HS-27A (cell line): Measurements from ENCODE around the gene CNTNAP2.
"Not testable (repeated sequence)": the region's sequence is repeated elsewhere in the genome, so short reads cannot be mapped to it uniquely, and the experiment has no call there.

ENCODE experiments used
- DNase-seq: peaks from one replicate; pipeline ENCODE4 v3.0.0-alpha.2; 2012; ENCODE audit warnings: low read depth, missing footprints

Gene CNTNAP2

DNA sequence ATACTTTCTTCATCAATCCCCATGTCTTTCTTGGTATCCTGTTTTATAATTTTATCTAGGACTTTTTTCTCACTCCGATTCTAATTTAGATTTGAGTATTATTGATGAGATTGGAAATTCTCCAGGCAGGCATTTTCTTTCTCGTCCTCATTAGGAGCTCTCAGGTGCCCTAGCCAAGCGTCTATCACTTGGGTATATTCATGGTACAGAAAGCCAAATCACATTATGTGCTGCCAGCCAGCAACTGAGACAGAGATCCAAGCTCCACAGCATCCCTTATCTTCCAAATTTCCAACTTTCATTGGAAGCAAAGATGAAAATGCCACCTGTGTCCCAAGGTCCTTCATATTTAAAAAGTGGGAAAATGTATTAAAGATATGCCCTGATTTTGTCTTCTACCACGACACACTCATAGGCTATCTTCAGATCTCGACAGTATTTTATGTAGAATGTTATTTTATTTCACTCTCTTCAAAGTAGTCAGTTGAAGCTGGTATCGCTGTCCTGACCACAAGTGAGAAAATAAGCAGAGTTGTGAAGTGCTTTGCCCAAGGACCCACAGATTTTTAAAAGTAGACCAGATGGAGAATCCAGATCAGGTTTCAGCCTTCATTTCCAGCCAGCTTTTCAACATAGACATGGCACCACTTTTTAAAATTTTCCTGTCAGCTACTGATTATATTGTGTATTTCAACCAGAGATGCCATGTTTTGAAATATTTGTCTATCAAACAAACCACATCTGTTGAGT lies 773.4 kb downstream of the CNTNAP2 start:
- no peak for DNase-seq

DNA sequence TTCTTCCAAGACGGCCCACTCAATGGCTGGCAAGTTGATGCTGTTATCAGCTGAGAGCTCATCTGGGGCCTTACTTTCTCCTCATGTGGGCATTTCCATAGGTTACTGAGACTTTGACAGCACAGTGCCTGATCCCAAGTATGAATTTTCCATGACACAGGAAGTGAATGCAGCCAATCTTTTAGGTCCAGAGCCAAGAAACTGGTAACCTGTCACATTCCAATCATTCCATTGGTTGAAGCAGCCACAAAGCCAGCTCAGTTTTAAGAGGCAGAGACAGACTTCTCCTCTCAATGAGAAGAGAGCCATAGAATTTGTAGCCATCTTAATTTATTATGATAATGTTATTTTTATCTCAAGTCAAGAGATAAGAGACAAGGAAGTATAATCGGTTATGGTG lies 775.5 kb downstream of the CNTNAP2 start:
- no peak for DNase-seq

DNA sequence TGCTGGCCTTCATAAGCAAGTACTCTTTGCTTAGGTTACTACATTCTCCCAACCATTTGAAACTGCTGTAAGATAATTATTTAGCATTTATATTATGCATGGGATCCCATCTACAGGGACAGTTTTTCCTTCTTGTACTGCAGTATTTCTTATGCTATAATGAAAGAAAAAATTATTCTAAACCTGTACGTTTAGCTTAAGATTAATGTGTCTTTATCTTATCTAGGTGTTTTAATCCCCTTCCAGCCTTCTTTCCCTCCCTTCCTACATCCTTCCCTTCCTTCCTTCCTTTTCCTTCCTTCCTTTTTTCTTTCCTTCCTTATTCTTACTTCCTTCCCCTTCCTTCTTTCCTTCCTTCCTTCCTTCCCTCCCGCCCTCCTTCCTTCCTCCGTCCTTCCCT lies 778.3 kb downstream of the CNTNAP2 start:
- DNase-seq = no peak

DNA sequence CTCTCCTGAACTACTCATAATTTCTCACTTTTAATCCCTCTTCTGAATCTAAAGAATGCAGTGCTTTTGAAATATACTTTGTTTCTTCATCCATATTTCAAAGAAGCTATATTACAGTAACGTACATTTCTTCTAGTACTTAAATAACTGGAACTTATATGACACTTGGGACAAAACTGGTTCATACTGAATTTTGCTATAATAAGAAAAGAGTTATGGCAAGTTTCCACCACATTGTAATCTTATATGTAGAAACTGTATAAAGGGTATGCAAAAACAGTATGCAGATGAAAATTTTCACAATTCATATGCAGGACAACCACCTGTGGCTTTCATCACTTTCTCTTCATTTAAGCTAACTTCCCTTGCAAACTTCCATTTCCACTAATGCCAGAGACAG lies 785.7 kb downstream of the CNTNAP2 start:
- no peak for DNase-seq

DNA sequence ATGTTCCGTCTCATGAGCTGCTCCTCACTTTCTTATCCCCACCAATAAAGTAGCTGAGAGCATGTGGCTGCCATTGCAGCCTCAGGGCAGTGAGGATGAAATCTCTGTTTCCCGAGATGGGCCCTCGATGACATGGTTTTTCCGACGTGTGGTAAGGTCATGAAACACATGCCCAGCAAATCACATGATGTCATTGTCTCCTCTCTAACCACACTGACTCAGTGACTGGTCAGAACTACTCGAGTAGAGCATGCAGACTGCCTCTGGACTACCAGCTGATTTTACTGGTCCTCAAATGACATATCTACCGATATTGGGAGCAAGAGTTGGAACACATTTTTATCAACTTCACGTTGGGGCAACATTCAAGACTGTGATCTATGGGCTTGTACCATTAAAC lies 786.1 kb downstream of the CNTNAP2 start:
- DNase-seq = no peak

DNA sequence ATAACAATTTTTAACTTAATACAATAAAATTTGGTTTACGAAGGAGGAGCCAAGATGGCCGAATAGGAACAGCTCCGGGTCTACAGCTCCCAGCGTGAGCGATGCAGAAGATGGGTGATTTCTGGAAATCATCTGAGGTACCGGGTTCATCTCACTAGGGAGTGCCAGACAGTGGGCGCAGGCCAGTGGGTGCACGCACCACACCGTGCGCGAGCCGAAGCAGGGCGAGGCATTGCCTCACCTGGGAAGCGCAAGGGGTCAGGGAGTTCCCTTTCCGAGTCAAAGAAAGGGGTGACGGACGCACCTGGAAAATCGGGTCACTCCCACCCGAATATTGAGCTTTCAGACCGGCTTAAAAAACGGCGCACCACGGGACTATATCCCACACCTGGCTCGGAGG lies 789.1 kb downstream of the CNTNAP2 start:
- not testable (repeated sequence) for DNase-seq

DNA sequence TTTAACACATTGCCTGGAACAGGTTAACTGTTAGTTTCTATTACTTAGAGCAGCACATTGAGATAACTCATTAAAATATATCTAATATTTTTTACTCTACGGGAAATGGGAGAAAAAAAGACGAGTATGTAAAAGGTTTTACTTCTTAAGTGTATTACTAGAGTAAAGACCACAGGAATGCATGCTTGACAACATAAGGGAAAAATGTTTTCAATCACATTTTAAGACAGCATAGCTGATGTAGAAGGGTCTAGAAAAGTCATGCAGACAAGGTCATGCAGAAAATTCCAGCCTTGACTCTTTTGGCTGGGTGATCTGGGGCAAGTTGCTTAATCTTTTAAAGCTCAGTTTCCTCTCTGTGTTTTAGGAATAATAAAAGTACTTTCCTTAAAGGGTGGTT lies 806.2 kb downstream of the CNTNAP2 start:
- DNase-seq = no peak

DNA sequence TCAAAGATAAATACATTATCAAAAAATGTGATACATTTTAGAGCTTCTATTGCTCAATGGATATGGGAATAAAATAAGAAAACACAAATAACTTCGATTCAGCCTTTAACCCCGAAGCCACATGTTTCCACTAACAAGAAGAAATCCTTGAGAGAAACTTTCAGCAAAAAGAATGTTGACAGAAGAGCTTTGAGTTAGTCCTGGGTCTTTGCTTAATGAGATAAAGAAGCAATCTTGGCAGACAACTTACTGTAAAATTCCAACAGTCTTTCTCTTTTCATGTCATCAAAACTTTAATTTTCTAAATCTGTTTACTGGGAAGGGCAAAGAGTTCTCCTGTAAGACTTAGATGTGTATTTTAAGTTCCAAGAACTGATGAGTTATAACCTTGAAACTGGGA lies 810.2 kb downstream of the CNTNAP2 start:
- DNase-seq = no peak

DNA sequence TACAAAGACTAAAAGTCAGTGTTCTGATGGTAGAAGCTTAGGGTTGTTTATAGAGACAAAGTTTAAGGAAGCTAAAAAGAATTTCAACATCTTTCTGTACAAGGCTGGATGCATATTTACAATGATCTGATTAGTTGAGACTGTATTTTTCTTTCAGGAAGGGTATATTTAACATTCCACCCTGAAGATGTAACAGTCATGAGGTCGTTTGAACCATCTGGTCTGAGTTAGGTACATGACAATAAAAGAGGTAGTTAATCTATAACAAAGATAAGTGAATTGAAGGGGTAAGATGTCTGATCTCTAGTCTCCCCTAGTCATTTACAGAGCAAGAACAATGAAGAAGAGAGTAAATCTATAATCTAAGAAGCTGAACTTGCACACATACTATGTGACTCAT lies 821.2 kb downstream of the CNTNAP2 start:
- DNase-seq = no peak

DNA sequence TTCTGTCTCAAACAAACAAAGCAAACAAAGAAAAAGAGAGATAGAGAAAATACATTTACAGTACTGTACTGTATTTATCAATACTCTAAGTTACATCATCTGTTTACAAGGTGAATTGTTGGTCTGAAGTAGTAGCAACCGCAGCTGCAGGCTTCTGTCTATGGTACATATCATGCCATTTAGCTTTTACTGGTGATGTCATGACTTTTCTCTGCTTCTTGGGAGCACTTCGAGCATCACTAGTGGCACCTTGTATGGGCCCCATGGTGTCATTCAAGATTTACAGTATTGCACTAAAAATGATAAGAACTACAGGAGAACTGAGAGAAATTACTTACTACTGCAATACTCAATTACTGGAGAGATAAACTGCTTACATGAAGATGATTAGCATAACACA lies 826.9 kb downstream of the CNTNAP2 start:
- no peak for DNase-seq

DNA sequence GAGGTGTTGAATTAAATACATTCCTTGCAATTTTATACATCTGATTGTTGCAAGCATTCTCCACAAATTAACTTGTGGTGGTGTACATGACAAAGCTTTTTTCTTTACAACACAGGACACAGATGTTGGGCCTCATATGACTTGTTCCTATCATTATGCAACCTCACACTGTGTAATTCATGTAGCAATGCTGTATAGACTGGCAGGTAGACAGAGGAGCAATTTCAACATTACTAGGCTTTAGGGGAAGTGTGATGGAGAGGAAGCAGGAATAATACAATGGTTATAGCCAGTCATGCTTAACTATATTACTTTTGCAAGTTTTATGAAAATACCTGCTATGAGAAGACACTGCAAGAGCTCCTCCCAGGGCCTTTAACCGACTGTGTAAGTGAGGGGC lies 832.1 kb downstream of the CNTNAP2 start:
- DNase-seq = no peak

DNA sequence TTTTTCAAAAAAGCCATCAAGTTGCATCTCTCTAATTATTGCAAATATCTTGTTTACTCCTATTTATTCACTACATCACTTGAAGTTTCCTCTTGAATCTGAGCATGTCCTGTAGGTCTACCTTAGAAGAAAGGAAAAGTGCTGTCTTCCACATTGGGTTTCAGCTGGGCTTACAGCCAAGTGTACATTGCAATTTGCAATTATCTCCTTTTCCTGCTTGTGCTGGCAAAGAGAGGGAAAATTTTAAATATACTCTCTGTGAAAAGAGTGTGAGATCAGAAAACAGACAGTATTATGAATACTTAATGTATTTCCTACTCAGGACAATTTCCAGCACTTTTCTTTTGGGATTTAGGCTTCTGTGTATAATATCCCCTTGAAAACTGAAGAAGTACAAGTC lies 839.7 kb downstream of the CNTNAP2 start:
- no peak for DNase-seq

DNA sequence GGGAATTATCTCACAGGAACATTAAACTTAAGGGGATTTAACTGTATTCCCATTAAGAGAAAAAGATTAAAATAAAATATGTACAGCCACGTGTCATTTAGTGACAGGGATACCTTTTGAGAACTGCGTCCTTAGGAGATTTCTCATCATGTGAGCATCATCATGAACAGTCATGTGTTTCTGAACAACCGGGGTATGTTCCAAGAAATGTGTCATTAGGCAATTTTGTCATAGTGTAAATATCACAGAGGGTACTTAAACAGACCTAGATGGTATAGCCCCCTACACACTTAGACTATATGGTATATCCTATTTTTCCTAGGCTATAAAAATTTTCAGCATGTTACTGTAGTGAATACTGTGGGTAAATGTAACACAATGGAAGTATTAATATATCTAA lies 840.3 kb downstream of the CNTNAP2 start:
- no peak for DNase-seq

DNA sequence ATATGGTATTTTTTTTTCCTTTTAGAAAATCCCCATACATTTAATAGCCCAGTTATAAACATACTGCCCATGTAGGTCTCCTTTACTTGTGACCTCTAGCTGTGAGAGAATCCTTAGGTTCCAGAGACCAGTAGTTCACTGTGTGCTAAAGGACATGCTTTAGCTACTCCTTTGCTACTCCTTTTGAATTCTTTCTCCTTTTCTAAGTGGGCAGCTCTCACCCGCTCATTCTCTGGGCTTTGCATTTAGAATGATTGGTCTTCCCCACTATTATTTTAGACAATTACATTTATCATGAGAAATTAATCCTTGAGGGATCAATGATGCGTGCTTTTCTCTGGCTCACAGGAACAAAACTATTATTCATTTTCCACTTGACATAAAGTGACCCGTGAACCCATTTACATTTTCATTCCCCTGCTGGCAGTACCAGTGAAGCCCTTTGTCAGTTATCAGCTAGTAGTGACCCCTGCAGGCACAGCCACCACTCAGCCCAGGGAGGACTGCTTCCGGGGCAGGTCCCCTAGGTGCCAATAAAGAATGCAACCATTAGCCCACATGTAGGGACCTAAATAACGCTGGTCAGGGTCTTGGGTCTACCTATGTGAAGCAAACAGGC lies 844.3 kb downstream of the CNTNAP2 start:
- DNase-seq = no peak

DNA sequence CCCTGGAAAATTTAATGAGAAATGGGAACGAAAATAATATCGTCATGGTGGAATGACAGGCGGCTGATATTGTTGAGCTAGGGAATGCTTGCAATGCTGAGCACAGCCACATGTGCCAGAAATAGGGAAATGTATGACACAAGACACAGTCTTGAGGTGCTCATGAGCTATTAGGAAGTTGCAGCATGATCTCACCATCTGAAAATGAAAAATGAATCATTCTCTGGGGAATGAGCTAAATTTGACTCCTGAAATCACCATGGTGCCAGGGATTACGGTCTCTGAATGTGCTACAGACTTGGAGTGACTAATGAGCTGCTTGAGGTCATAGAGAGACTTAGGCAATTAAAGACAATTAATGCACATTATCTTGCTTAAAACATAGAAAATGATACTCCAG lies 845.0 kb downstream of the CNTNAP2 start:
- no peak for DNase-seq

DNA sequence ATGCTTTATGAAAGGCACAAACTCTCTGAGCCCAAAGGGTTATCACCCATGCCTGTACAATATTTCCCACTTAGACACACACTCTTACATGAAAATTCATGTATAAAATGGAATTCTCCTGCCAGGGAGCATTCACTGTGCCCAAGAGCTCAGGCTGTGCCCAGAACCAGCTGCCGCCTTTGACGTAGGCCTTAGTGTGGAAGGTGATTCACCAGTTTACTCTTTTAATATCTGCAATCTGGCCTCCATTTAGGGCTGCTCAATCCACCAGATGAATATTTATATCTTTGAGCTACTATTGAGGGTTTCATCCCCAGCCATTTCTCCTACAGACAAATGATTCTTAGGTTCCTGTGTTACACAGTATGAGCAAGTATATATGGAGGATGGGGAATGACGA lies 849.7 kb downstream of the CNTNAP2 start:
- DNase-seq = no peak

DNA sequence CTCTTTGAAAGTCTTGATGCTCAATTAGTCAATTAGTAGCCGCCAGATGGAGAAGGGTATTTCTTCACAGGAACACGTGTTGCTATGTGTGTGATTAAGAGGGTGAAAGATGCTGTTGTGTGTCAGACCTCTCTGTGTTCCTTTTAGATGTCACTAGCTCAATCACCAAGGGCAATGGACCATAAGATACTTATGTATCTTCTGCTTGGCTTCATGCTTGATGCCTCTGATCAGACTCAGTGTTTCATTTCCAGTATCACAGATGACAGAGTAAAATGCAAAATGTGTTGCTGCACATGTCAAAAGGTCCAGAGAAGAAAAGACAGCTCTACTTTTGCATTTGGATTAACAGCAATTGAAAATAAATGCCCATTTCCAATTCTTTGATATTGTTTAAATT lies 865.9 kb downstream of the CNTNAP2 start:
- DNase-seq = no peak

DNA sequence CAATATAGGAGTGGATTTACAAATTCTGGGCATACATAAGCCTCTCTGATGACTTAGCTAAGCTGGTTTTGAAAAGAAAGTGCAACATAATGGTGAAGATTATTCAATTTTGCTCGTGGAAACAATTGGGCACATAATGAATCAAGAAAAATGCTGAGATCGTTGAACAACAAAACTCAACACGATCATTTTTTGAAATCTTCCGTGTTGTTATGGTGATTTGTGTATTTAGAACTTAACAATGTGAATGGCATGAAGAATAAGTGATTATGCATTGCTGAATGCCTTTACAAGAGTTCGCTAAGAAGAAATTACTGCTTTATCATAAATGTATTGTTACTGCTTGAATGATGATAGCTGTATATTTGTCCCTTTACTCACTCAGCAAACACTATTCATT lies 875.0 kb downstream of the CNTNAP2 start:
- DNase-seq = no peak

DNA sequence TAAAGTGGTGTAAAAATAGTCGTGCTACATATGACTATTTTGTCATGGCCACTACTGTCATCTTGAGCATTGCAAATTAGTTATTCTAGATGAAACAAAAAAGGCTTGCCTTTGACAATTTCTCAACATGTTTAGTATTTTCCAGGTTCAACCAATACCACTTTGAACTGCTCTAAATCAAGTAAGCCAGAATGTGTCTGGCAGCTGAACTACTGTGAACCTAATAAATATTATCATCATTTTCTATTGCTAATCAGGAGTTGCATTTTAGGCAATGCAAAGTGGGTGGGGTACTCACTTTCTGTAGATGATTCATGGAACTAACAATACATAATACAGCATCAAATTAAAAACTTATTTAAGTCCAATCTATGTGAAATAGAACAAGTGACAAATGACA lies 877.2 kb downstream of the CNTNAP2 start:
- no peak for DNase-seq

DNA sequence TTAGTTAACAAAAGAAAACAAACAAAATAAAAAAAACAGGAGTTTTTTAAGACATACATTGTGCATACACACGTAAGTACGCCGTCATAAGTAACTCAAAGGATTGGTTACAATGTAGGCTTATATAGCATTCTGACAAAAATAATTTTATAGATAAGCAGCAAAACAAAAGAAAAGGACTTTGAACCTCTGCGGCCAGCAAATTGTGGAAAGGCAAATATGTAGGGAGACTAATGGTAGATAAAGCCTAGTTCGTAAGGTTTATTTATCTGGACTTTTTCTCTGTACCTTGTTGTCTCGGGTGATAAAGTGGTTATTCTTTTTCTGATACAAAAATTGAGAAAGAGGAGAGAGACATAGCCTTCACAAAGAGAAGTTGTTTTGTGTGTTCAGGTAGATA lies 891.9 kb downstream of the CNTNAP2 start:
- DNase-seq = no peak

DNA sequence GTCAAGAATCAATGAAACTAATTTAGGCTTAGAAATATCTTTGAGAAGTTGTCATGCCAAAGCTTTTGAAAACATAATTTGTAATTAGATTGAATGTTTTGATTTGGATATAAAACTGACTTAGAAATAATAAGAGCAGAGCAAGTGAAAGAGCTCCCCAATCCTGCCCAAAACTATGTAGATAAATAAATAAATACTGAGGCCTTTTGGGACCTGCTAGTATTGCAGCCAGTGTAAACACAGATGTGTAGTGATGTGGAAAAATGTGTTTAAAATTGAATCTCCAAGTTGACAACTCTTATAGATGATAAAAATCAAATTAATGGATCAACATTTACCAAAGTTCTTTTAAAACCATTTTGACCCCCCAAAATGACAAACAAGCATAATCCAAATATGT lies 896.1 kb downstream of the CNTNAP2 start:
- no peak for DNase-seq

DNA sequence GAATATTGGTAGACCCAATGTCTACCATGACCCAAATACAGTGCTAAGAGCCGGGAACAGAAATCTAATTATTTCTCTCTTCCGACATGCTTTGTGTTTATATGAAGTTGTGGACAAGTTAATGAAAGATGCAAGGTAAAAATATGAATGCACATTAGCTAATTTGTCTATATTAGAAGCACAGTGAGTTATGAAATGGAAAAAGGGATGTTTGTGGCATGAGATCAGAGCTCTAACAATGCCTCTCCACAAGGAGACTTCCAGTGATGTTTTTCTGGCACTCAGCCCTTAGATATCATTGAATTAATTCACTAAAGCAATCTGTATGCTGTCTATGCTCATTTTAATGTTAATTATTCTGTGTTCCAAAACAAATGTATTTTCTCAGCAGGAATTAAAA lies 897.2 kb downstream of the CNTNAP2 start:
- DNase-seq = no peak

DNA sequence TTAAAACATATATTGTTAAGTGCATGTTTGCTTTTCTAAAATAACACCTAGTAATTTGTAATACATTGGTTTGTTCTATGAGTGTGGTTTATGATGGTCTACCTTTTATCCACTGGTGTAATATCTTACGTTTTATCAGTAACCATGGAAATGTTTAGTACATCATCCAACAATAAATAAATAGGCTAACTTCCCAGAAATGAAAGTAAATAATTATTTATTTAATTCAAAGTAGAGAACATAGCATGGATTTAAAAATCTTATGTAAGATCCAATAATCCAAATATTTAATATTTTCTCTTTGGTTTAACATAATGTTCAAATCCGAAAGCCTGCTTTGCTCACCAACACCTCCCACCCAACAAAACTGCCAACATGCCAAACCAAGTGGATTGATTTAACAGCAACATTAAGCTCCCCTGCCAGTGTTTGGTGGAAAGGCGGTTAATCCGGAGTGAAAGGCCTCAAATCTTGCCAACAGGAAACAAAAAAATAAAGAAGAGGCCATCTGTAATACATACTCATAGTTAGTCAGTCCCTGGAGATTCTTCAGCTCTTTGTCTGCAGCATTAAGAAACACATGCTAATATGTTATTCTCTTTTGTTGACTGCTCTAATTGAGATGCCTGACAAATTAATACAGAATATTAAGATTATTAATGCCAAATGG lies 897.8 kb downstream of the CNTNAP2 start:
- no peak for DNase-seq

DNA sequence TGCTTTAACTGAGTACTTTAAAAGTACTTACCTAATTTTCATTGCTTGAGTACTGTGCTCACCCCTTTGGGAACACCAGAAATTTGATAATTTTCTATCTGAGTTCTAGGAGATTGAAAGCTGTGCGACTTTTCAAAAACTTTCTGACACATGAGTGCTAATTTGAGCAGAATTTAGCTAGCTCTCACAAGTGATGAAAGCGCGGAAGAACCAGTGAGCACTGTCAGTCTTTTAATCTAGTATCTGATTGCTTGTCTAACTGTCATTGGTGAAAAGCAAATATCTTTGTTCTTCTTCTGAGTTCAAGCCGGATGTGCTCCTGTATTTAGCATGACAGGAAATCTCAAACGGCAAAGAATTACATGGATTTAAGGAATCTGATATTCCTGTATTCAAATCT lies 899.4 kb downstream of the CNTNAP2 start:
- DNase-seq = no peak
